DOHH2 (cell line): ENCODE measurements around the gene OR7G2.
"Not testable (repeated sequence)": the region's sequence is repeated elsewhere in the genome, so short reads cannot be mapped to it uniquely, and the experiment has no call there.

ENCODE experiments used
- H3F3A ChIP-seq: fragments of 200-600 bp; sonication (generic), shearing (Covaris generic); 2 replicates; pipeline ENCODE4 v1.6.0; 2016; ENCODE audit warnings: antibody characterized with exemption, mild to moderate bottlenecking; ENCODE audit not compliant: control insufficient read depth, insufficient read depth
- H3K27ac ChIP-seq: fragments of 200-600 bp; sonication (generic); 2 replicates; pipeline ENCODE4 v1.5.1; 2014; ENCODE audit warnings: low read depth, mild to moderate bottlenecking, low read length, moderate library complexity
- H3K27me3 ChIP-seq: fragments of 200-600 bp; sonication (generic); 2 replicates; pipeline ENCODE4 v1.6.1; 2014; ENCODE audit warnings: mild to moderate bottlenecking, low read length, mixed read lengths; ENCODE audit not compliant: control insufficient read depth
- H3K36me3 ChIP-seq: fragments of 200-600 bp; sonication (generic); 2 replicates; pipeline ENCODE4 v1.6.1; 2014; ENCODE audit warnings: mild to moderate bottlenecking, low read length, moderate library complexity, mixed read lengths; ENCODE audit not compliant: control insufficient read depth
- H3K4me1 ChIP-seq: fragments of 200-600 bp; sonication (generic); 2 replicates; pipeline ENCODE4 v1.6.1; 2014; ENCODE audit warnings: mild to moderate bottlenecking, low read length, mixed read lengths; ENCODE audit not compliant: control insufficient read depth
- H3K4me2 ChIP-seq: fragments of 200-600 bp; sonication (generic); 2 replicates; pipeline ENCODE4 v1.6.0; 2014; ENCODE audit warnings: mild to moderate bottlenecking, low read length, moderate library complexity
- H3K4me3 ChIP-seq: fragments of 200-600 bp; sonication (generic); 2 replicates; pipeline ENCODE4 v1.5.1; 2014; ENCODE audit warnings: mild to moderate bottlenecking, low read length, mixed read lengths
- H3K79me2 ChIP-seq: fragments of 200-600 bp; sonication (generic); 2 replicates; pipeline ENCODE4 v1.6.1; 2014; ENCODE audit warnings: mild to moderate bottlenecking, low read length, mixed read lengths; ENCODE audit not compliant: control insufficient read depth
- H3K9me2 ChIP-seq: fragments of 200-600 bp; sonication (generic); replicated peaks from 2 replicates; pipeline ENCODE4 v1.6.1; 2014; ENCODE audit warnings: mild to moderate bottlenecking, low read length, mixed read lengths; ENCODE audit not compliant: control insufficient read depth
- H3K9me3 ChIP-seq: fragments of 200-600 bp; sonication (generic); 2 replicates; pipeline ENCODE4 v1.6.1; 2014; ENCODE audit warnings: antibody characterized with exemption, low read length, mixed read lengths; ENCODE audit not compliant: control insufficient read depth, insufficient read depth
- H4K20me1 ChIP-seq: fragments of 200-600 bp; sonication (generic); 2 replicates; pipeline ENCODE4 v1.6.0; 2014; ENCODE audit warnings: low read depth, mild to moderate bottlenecking, antibody characterized with exemption, low read length, moderate library complexity; ENCODE audit not compliant: control insufficient read depth, insufficient read depth
- EZH2phosphoT487 ChIP-seq: fragments of 200-600 bp; sonication (generic); IDR thresholded peaks from 2 replicates; pipeline ENCODE4 v1.6.1; 2017; ENCODE audit warnings: borderline replicate concordance, mild to moderate bottlenecking, antibody characterized with exemption, low read length, moderate library complexity, mixed read lengths
- TF ChIP-seq, protein P1 (sequence below): fragments of 200-600 bp; sonication (generic); IDR thresholded peaks from one replicate; pipeline ENCODE4 v1.5.1; 2014; ENCODE audit warnings: antibody characterized with exemption, mild to moderate bottlenecking, low read depth, low read length; ENCODE audit not compliant: poor library complexity, severe bottlenecking

Gene OR7G2

DNA sequence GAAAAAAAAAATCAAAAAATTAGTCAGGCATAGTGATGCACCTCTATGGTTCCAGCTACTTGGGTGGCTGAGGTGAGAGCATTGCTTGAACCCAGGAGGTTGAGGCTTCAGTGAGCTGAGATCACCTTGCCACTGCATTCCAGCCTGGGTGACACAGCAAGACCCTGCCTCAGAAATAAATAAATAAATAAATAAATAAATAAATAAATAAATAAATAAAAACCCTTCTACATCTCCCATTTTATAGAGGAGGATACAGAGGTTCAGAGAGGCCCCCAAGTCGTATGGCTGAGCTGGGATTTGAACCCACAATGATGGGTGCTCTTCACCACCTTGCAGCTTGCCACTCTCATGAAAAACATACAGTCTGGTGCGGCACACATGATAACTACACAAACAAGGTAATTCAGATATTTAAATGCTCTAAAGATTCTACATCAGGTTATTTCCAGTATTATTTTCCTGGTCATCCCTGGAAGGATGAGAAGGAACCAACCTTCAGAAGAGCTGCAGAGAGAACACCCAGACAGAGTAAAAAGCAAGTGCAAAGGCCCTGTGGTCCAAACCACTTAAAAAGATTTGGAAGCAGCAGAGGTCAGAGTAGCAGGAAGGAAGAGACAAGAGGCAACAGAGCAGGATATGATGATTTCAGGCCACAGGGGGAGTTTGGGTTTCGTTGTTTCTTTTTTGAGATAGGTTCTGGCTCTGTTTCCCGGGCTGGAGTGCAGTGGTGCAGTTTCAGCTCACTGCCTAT, 49.6 kb downstream of the OR7G2 start:
- no peaks in the 10 kb centered on the region for H3K9me2 ChIP-seq
- H3K36me3 ChIP-seq, result no peaks in the 10 kb centered on the region
- H3K9me3 ChIP-seq, result no peaks in the 10 kb centered on the region
- H3K4me1 ChIP-seq, result no peaks in the 10 kb centered on the region
- H3F3A ChIP-seq, result no peaks in the 10 kb centered on the region
- no peak overlapping the region for H3K4me2 ChIP-seq
- TF ChIP-seq, protein P1, sequence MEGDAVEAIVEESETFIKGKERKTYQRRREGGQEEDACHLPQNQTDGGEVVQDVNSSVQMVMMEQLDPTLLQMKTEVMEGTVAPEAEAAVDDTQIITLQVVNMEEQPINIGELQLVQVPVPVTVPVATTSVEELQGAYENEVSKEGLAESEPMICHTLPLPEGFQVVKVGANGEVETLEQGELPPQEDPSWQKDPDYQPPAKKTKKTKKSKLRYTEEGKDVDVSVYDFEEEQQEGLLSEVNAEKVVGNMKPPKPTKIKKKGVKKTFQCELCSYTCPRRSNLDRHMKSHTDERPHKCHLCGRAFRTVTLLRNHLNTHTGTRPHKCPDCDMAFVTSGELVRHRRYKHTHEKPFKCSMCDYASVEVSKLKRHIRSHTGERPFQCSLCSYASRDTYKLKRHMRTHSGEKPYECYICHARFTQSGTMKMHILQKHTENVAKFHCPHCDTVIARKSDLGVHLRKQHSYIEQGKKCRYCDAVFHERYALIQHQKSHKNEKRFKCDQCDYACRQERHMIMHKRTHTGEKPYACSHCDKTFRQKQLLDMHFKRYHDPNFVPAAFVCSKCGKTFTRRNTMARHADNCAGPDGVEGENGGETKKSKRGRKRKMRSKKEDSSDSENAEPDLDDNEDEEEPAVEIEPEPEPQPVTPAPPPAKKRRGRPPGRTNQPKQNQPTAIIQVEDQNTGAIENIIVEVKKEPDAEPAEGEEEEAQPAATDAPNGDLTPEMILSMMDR, result no peak
- no peak for TF ChIP-seq EZH2phosphoT487
- H3K27ac ChIP-seq, result no peak overlapping the region
- no peaks in the 10 kb centered on the region for H3K27me3 ChIP-seq
- no peaks in the 10 kb centered on the region for H3K79me2 ChIP-seq
- H3K4me3 ChIP-seq, result no peak overlapping the region
- no peaks in the 10 kb centered on the region for H4K20me1 ChIP-seq

- H3K79me2 ChIP-seq, H3K36me3 ChIP-seq, H3K9me3 ChIP-seq, H3K27ac ChIP-seq, H3K9me2 ChIP-seq, H3K4me1 ChIP-seq, H3F3A ChIP-seq, H3K4me3 ChIP-seq, H3K27me3 ChIP-seq, H4K20me1 ChIP-seq, H3K4me2 ChIP-seq: not testable (repeated sequence)
Observed at GRCh38 chr19:9056131-9056530, 51.1 kb downstream of the OR7G2 start.

DNA sequence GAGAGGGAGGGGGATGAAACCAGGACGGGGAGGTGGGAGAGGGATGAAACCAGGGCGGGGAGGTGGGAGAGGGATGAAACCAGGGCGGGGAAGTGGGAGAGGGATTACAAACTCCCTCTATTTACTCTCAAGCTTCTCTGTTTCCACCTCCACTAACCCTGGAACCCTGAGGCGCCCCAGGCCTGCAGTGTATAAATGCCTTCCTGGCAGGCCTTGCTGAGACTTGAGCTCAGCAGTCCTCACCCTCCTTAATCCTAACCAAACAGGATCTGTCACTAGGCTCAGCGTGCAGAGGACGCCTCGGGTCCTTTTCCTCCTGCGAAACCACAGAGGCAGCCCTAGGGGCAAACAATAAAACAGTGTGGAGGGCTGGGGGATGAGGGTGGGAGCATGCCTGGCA, 52.5 kb downstream of the OR7G2 start:
- no peaks in the 10 kb centered on the region for H4K20me1 ChIP-seq
- no peaks in the 10 kb centered on the region for H3K79me2 ChIP-seq
- H3K36me3 ChIP-seq, result no peaks in the 10 kb centered on the region
- no peaks in the 10 kb centered on the region for H3K9me2 ChIP-seq
- H3K9me3 ChIP-seq, result no peaks in the 10 kb centered on the region
- no peak overlapping the region for H3K27ac ChIP-seq
- H3K4me3 ChIP-seq, result no peak overlapping the region
- no peaks in the 10 kb centered on the region for H3K27me3 ChIP-seq
- TF ChIP-seq, protein P1, result no peak
- TF ChIP-seq EZH2phosphoT487, result no peak
- H3K4me1 ChIP-seq, result no peaks in the 10 kb centered on the region
- H3K4me2 ChIP-seq, result no peak overlapping the region
- H3F3A ChIP-seq, result no peaks in the 10 kb centered on the region

- Histone ChIP-seq H3F3A (no peaks in the 10 kb centered on the region), H3K9me3 (no peaks in the 10 kb centered on the region), H3K9me2 (no peaks in the 10 kb centered on the region), H3K4me2 (no peak overlapping the region), H3K27ac (no peak overlapping the region), H3K27me3 (no peaks in the 10 kb centered on the region), H3K4me1 (no peaks in the 10 kb centered on the region), H4K20me1 (no peaks in the 10 kb centered on the region), H3K4me3 (no peak overlapping the region), H3K79me2 (no peaks in the 10 kb centered on the region), H3K36me3 (no peaks in the 10 kb centered on the region)
- TF ChIP-seq EZH2phosphoT487, result no peak
Observed at GRCh38 chr19:9054207-9054606, 53.1 kb downstream of the OR7G2 start.

DNA sequence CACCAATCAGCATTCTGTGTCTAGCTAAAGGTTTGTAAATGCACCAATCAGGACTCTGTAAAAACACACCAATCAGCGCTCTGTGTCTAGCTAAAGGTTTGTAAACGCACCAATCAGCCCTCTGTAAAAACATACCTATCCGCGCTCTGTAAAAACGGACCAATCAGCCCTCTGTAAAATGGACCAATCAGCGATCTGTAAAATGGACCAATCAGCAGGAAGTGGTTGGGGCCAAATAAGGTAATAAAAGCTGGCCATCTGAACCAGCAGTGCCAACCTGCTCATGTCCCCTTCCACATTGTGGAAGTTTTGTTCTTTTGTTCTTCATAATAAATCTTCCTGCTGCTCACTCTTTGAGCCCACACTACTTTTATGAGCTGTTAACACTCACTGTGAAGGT, 53.6 kb downstream of the OR7G2 start:
- H3K9me2 ChIP-seq, H4K20me1 ChIP-seq, H3K27me3 ChIP-seq, H3K9me3 ChIP-seq, H3K4me3 ChIP-seq, H3K4me1 ChIP-seq, H3K27ac ChIP-seq, H3F3A ChIP-seq, H3K36me3 ChIP-seq, H3K4me2 ChIP-seq, H3K79me2 ChIP-seq: not testable (repeated sequence)
